Mononuclear cell (primary cell): ENCODE data around the gene RAPGEF5. TPM values are rescaled to one million over a fixed set of nuclear protein-coding genes. Genes with fewer than 3 reads are reported as not detected.
"Not testable (repeated sequence)": the region's sequence is repeated elsewhere in the genome, so short reads cannot be mapped to it uniquely, and the experiment has no call there.

Experiments used
- H3K27me3 ChIP-seq: 2 replicates; pipeline ENCODE4 v1.6.0; 2011; ENCODE audit warnings: low read length, control low read depth; ENCODE audit not compliant: insufficient read depth
- H3K4me1 ChIP-seq: 2 replicates; pipeline ENCODE4 v1.5.1; 2011; ENCODE audit warnings: mild to moderate bottlenecking, low read length, control low read depth; ENCODE audit not compliant: insufficient read depth
- H3K4me3 ChIP-seq: 2 replicates; pipeline ENCODE4 v1.5.1; 2011; ENCODE audit warnings: mild to moderate bottlenecking, low read length, moderate library complexity
- H3K9me3 ChIP-seq: 2 replicates; pipeline ENCODE4 v1.5.1; 2011; ENCODE audit warnings: low read depth, mild to moderate bottlenecking, control low read depth, low read length
- total RNA-seq: library from RNA; depleted of rRNA; stranded (reverse); fragments of >200 nt; gene quantifications from one replicate; pipeline ENCODE4 v1.2.3, GENCODE V29; 2012

RAPGEF5 gene
- total RNA-seq, 1 donor = 0.63 TPM

DNA sequence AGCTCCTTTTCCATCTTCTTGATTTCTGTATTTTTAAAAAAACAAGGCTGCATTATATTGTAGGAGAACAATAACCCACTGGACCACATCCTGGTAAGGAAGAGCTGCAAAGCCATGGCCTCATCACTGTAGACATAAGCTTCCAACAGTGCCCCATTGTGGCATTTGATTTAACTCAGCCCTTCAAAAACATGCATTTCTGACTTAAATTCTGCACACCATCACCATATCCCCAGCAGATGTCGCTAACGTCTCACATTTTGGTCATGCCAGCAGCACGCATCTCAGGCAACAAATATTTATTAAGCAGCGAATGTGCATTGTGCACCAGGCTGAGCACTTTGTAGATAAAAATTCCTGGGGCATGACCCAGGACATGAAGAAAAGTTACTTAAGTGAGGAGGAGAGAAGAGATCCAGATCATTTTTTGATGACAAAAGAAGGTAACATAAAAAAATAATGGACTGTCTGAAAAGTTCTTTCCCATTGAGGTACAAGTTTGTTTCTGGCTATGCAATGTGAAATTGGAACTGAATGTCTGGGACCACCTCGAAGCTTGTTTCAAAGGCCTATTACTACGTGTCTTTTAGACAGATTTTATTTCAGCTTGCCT, 246.6 kb downstream of the RAPGEF5 start:
- Histone ChIP-seq H3K4me3 (no peak overlapping the region), H3K4me1 (no peaks in the 10 kb centered on the region), H3K9me3 (no peaks in the 10 kb centered on the region), H3K27me3 (no peaks in the 10 kb centered on the region)

DNA sequence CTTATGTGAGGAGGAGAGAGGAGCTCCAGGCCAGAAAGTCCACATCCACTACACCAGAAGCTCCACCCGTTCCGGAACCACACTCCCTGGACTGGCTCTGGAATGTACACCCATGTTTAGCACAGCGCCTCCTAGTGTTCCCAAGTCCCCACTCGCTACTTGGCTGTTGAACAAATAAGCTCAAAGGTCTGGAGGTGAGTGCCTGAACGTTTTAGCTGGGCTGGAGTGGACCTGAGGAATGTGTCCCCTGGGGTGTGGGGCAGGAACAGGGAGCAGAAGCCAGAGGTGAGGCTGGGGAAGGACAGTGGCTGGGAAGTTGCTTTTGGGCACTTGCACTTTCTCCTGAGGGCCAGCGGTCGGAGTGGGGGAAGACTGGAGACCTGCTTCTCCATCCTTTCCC, 247.2 kb downstream of the RAPGEF5 start:
- Histone ChIP-seq H3K4me1 (no peaks in the 10 kb centered on the region), H3K9me3 (no peaks in the 10 kb centered on the region), H3K4me3 (no peak overlapping the region), H3K27me3 (no peaks in the 10 kb centered on the region)

DNA sequence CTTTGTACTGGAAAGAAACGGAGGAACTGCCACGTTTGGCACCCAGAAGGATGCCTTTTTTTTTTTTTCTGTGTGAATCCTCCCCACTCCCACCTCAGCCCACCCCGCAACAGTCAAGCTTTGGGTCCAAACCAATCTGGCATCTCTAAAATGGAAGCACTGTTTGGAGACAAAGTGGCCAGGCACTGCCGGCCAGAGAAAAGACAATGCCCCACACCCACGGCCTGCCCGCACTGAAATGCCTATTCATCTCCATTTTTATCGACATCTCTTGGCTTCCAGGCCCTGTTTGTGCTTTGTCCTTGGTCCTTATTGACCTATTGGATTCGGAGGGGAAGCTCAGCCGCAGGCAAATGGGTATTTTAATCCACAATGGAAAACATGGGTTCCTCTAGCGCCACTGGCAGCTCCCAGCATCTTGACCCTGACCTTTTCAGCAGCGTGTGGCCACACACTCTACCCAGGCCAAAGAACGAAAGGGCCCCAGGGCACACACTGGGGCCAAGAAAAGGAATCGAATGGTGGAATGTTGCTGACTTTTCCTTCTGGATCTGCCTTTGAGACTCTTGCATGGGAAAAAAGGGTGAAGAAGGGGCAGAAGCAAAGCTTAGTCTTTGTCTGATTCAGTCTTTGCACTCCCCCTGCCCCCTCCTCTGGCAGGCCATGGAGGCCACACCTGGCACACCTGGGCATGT, 248.7 kb downstream of the RAPGEF5 start:
- H3K4me1 ChIP-seq = no peaks in the 10 kb centered on the region
- no peaks in the 10 kb centered on the region for H3K27me3 ChIP-seq
- no peak overlapping the region for H3K4me3 ChIP-seq

DNA sequence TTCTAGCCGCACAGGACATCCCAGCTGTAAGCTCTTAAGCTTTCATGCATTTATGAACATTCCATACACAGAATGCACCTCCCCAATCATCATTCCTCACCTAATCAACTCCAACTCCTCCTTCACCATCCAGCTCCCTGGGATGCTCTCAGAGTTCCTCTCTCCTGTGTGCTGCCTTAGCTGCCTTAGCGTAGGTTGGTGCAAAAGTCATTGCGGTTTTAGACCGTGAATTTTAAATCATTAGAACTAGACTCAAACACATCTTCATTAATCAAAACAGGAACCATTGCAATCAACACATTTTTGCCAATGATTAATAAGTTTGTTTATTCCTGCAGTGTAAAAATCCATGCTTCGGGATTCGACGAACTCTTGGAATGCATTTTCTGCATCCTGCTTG, 251.4 kb downstream of the RAPGEF5 start:
- H3K9me3 ChIP-seq = no peaks in the 10 kb centered on the region
- no peaks in the 10 kb centered on the region for H3K4me1 ChIP-seq
- H3K4me3 ChIP-seq = no peak overlapping the region
- H3K27me3 ChIP-seq = no peaks in the 10 kb centered on the region

More for the DNA sequence above, 248.7 kb downstream of the RAPGEF5 start:
- H3K9me3 ChIP-seq = no peaks in the 10 kb centered on the region

DNA sequence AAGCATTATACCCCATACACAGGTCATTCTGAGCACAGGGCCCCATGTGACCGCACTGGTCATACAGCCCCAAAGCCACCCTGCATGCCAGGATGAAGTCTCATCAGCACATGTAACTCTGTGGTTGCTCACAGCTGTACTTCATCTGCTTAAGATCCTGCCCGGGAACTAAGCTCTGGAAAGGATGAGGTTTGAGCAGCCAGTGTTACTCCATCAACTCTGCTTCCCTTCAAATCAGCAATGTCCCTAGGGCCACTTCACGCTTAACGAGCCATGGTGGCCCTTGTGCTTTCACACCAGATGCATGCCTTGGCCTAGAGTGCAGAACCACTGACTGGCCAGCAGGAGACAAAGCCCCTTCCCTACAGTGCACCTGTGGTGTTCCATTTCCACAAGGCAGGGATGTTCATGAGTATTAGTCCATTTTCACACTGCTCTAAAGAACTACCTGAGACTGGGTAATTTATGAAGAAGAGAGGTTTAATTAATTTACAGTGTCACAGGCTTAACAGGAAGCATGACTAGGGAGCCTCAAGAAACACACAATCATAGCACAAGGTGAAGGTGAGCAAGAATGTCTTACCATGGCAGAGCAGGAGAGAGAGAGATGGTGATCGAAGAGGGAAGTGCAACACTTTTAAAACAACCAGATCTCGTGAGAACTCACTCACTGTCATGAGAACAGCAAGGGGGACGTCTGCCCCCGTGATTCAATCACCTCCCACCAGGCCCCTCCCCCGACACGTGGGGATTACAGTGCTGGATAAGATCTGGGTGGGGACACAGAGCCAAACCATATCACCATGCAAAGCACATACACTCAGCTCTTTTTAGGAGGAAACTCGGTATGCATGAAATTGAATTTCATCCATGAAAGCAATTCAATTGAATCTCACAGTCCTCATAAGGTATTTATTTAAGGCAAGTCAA, 262.3 kb downstream of the RAPGEF5 start:
- Histone ChIP-seq H3K9me3 (no peaks in the 10 kb centered on the region), H3K27me3 (no peaks in the 10 kb centered on the region), H3K4me1 (no peaks in the 10 kb centered on the region), H3K4me3 (no peak overlapping the region)

DNA sequence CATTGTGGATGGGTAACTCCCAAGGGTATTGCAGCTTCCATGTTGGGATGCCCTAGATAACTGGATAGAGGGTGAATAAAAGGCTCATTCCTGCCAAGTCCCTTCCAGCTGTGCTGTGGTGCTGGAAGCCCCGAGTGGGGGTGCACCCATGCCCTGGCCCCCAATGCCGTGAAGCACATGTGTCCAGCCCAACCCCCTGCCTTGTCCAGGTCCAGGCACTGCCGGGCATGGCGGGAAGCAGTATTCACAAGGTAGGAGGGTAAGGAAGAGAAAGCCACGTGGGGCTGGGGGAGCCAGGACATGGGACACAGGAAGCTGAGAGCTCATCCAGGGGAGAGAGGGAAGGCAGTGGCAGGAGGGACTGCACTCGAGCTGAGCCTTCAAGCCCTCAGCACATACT, 263.0 kb downstream of the RAPGEF5 start:
- no peaks in the 10 kb centered on the region for H3K4me1 ChIP-seq
- no peak overlapping the region for H3K4me3 ChIP-seq
- no peaks in the 10 kb centered on the region for H3K9me3 ChIP-seq

DNA sequence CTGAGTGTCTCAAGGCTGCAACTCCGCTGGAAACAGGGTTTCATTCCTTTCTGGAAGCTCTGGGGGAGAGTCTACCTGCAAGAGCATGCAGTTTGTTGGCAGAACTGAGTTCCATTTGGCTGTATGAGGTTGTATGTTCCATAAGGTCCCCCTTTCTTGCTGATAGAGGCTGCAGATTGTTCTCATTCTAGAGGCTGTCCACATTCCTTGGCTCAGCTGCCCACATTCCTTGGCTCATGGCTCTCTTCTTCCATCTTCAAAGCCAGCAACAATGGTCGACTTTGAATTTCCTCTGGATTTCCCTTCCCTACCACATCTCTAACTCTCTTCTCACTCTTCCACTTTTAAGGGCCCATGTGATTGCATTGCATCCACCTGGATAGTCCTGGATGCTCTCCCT, 264.0 kb downstream of the RAPGEF5 start:
- Histone ChIP-seq H3K4me1 (no peaks in the 10 kb centered on the region), H3K4me3 (no peak overlapping the region), H3K27me3 (no peaks in the 10 kb centered on the region), H3K9me3 (no peaks in the 10 kb centered on the region)

More for the DNA sequence above, 263.0 kb downstream of the RAPGEF5 start:
- no peaks in the 10 kb centered on the region for H3K27me3 ChIP-seq

DNA sequence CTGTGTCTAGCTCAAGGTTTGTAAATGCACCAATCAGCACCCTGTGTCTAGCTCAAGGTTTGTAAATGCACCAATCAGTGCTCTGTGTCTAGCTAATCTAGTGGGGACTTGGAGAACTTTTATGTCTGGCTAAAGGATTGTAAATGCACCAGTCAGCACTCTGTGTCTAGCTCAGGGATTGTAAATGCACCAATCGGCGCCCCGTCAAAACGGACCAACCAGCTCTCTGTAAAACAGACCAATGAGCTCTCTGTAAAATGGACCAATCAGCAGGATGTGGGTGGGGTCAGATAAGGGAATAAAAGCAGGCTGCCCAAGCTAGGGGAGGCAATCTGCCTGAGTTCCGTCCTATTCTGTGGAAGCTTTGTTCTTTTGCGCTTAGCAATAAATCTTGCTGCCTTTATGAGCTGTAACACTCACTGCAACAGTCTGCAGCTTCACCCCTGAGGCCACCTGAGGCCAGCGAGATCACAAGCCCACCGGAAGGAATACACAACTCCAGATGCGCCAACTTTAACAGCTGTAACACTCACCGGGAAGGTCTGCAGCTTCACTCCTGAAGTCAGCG, 265.9 kb downstream of the RAPGEF5 start:
- not testable (repeated sequence) for H3K9me3 ChIP-seq, H3K4me1 ChIP-seq, H3K27me3 ChIP-seq, H3K4me3 ChIP-seq

DNA sequence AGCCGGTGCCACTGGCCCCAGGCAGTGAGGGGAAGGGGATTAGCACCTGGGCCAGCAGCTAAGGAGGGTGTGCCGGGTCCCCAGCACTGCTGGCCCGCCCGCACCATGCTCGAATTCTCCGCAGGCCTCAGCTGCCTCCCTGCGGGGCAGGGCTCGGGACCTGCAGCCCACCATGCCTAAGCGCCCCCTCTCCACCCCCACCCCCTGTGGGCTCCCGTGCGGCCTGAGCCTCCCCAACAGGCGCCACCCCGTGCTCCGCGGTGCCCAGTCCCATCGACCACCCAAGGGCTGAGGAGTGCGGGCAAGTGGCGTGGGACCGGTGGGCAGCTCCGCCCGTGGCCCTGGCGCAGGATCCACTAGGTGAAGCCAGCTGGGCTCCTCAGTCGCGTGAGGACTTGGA, 266.4 kb downstream of the RAPGEF5 start:
- no peaks in the 10 kb centered on the region for H3K9me3 ChIP-seq
- H3K4me3 ChIP-seq = no peak overlapping the region
- H3K4me1 ChIP-seq = no peaks in the 10 kb centered on the region
- no peaks in the 10 kb centered on the region for H3K27me3 ChIP-seq

DNA sequence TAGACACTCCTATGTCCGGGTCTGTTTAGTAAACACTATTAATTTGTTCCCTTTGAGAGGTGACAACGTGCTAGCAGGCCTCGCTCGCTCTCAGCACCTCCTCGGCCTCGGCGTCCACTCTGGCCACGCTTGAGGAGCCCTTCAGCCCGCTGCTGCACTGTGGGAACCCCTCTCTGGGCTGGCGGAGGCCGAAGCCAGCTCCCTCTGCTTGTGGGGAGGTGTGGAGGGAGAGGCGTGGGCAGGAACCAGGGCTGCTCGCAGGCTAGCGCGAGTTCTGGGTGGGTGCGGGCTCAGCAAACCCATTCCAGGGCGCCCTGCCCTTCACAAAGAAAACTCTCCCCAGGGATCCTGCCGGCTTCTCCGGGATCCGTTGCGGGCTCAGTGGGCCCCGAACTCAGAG, 266.8 kb downstream of the RAPGEF5 start:
- H3K4me1 ChIP-seq = no peaks in the 10 kb centered on the region
- no peak overlapping the region for H3K4me3 ChIP-seq
- H3K27me3 ChIP-seq = no peaks in the 10 kb centered on the region
- H3K9me3 ChIP-seq = no peaks in the 10 kb centered on the region

DNA sequence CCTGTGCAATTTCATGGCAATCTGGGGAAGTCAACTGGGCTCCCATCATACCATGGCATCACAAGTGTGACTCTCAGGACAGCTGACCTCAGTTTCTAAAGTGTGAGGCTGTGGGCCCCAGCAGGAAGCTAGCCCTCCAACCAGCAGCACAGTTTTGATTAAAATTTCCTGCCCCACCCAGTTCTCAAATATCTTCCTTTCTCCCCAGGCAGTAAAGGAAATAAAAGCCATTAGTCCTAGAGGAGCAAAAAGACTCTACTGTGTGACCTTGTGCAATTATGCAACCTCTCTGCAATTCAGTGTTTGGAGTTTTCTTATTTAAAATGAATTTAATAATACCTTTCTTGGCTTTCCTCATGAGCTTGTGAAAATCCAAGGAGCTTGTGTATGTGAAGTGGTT, 268.1 kb downstream of the RAPGEF5 start:
- H3K27me3 ChIP-seq = no peaks in the 10 kb centered on the region
- no peak overlapping the region for H3K4me3 ChIP-seq
- no peaks in the 10 kb centered on the region for H3K9me3 ChIP-seq
- peaks cover 1% of the 10 kb centered on the region for H3K4me1 ChIP-seq

DNA sequence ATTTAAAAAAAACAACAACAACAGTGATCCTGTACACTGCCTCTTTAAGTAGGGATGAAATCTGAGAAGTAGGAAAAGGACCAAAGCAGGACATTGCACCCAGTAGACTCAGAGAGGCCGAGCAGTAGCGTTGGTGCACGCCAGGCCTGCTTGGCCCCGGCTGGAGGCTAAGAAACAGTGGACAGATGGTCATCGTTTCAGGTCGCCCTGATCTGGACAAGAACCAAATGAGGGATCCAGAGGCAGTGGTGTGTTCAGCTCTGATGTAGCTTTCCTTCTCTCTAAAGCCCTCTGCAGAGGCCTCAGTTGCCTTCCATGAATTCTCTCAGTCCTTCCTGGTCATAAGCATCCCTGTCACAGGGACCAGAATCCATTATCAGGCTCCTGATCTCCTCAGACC, 269.1 kb downstream of the RAPGEF5 start:
- Histone ChIP-seq H3K4me3 (no peak overlapping the region), H3K4me1 (peaks cover 8% of the 10 kb centered on the region), H3K27me3 (no peaks in the 10 kb centered on the region), H3K9me3 (no peaks in the 10 kb centered on the region)

DNA sequence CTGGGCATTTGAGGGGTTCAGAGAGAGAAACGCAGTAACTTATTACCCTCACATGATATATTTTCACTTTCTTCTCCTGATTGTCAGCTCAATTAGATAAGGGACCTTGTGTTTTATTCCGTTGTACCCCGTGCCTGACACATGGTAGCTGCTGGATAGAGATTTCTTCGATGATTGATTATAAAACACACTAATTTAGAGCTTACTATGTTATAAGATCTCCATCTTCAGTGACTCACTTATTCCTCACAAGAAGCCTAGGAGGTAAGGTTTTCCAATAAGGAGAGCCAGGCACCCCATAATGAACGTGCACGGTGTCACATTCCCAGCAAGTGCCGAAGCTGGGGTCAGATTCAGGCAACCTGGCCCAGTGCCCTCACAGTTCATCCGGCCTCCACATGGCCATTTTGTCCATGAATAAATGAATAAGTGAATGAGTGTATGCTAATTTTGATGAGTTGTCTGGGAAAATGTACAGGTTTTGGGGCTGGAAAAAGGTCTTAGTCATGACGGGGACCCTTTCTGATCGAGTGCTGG, 273.2 kb downstream of the RAPGEF5 start:
- H3K4me3 ChIP-seq = peak overlapping the region; percentile 42
- no peaks in the 10 kb centered on the region for H3K9me3 ChIP-seq
- H3K27me3 ChIP-seq = peaks cover 19% of the 10 kb centered on the region
- H3K4me1 ChIP-seq = peaks cover 14% of the 10 kb centered on the region

DNA sequence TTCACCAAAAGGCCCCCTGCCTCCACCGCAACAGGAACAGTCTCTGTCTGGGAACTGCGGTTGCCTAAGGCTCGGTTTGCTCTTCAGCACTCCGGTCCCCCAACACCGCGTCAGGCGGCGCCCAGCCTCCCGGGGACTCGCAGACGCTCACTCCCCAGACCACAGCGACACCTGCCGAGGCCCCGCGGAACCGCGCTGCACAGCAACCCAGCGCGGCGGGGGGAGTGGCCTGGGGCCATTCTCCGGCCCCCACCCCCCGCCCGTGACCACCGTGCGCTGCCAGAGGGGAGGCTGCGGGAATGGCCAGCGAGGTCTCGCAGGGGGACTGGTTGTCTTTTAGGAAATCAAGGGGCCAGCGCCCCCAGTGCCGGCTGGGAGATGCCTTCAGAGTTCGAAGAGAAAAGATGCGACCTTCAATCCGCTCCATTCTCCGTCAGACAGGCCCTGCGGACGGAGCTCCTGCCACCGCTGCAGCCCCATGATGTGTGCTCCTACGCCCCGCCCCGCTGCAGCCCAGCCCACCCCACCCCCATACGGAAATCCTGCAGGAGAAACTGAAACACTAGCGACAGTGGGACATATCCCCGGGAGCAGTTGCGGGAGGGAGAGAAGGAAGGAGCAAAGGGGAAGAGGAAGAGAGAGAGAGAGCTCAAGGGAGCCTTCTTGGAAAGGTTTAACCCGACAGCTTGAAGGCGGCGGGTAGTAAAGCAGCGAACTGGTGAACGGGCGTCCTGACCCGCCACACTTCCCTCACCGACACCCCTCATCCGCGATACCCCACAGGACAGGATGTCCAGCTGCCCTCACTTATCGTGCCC, 273.9 kb downstream of the RAPGEF5 start:
- Histone ChIP-seq H3K4me1 (peaks cover 14% of the 10 kb centered on the region), H3K27me3 (peaks cover 24% of the 10 kb centered on the region), H3K4me3 (peak overlapping the region; percentile 42), H3K9me3 (no peaks in the 10 kb centered on the region)
